SK-N-SH treated with all-trans-retinoic acid at 6 μM for 48 hours (cell line): ENCODE data around the gene OR51F2.

ENCODE experiments used
- ISL1 ChIP-seq: fragments of 250-450 bp; sonication (Bioruptor Pico); IDR thresholded peaks from 2 replicates; pipeline ENCODE4 v2.1.2; 2022; ENCODE audit warnings: mild to moderate bottlenecking, moderate library complexity
- OSR1 ChIP-seq: fragments of 250-450 bp; sonication (Bioruptor Pico); IDR thresholded peaks from 2 replicates; pipeline ENCODE4 v1.8.0; 2022; ENCODE audit warnings: moderate library complexity, mild to moderate bottlenecking, inconsistent platforms
- ZFP3 ChIP-seq: fragments of 250-450 bp; sonication (Bioruptor Pico); IDR thresholded peaks from 2 replicates; pipeline ENCODE4 v1.5.0; 2020; ENCODE audit warnings: mild to moderate bottlenecking, moderate library complexity

- no peak for TF ChIP-seq ISL1
- TF ChIP-seq OSR1 (CRISPR knock-in tag), result no peak
- TF ChIP-seq ZFP3 (CRISPR knock-in tag), result no peak
Measured at GRCh38 chr11:4851033-4851432, 29.9 kb downstream of the OR51F2 start.
